ENCODE data around the gene DLG3. TPM values are rescaled to one million over a fixed set of nuclear protein-coding genes. Genes with fewer than 3 reads are reported as not detected.

The DLG3 gene
- total RNA-seq, 1 experiment from 2014 or later: 48.4 TPM

GRCh38 chrX:70405003-70405402 lies 39.6 kb upstream of the DLG3 start:
- intact Hi-C loops (cut with micrococcal nuclease): no loop called here
- peaks cover 4 to 10% of the 10 kb centered on the region in 2 experiments; a peak in 2 of 4 replicates for H3K36me3 ChIP-seq (ENCODE audit: control insufficient read depth in 1 of 2, insufficient read depth in 2 of 2, low read length in 2 of 2)

More at GRCh38 chrX:70405003-70405402, 39.6 kb upstream of the DLG3 start:
- Histone ChIP-seq H3K4me3 (replicated peaks in 1 of 2; ENCODE audit: low read depth in 1 of 2, low read length in 2 of 2) (no peak overlapping the region), H3K79me2 (ENCODE audit: insufficient read depth, low read length) (no peaks in the 10 kb centered on the region), H4K20me1 (ENCODE audit: insufficient read depth) (no peaks in the 10 kb centered on the region), H3K9me2 (ENCODE audit: insufficient read depth) (no peaks in the 10 kb centered on the region), H3K9ac (ENCODE audit: low read length) (no peak overlapping the region), H3K4me1 (ENCODE audit: control insufficient read depth in 1 of 2, insufficient read depth in 2 of 2, low read length in 2 of 2) (no peaks in the 10 kb centered on the region), H3K9me3 (ENCODE audit: control insufficient read depth in 1 of 2, insufficient read depth in 1 of 2, low read depth in 1 of 2, low read length in 2 of 2) (no peaks in the 10 kb centered on the region), H3K4me2 (ENCODE audit: low read length) (no peak overlapping the region), H3K27ac (ENCODE audit: low read depth, low read length) (no peak overlapping the region), H2AFZ (ENCODE audit: low read depth, low read length, poor library complexity, severe bottlenecking) (no peak overlapping the region), H3K27me3 (ENCODE audit: insufficient read depth, low read length) (no peaks in the 10 kb centered on the region)
- ATAC-seq (no peak), DNase-seq (ENCODE audit: low read depth, low spot score) (no peak)
- no TSS peak for BruUV-seq (replicated peaks)
- ChIA-PET POLR2A (no interaction called here), CTCF (no interaction called here), RAD21 (ENCODE audit: low non-redundant PET in 1 of 2, low total read pairs in 2 of 2, uncharacterized antibody in 2 of 2, unreplicated experiment in 2 of 2) (no interaction called here)
- TF ChIP-seq POLR2A (IDR thresholded peaks at IDR 0.05; ENCODE audit: borderline replicate concordance, extremely low read depth, insufficient read depth, insufficient read length) (no peak), RAD21 (IDR thresholded peaks at IDR 0.05; ENCODE audit: low read depth) (no peak), FOSL1 (IDR thresholded peaks at IDR 0.05; ENCODE audit: low read depth) (no peak), SP1 (IDR thresholded peaks at IDR 0.05; ENCODE audit: low read depth) (no peak), POLR2AphosphoS5 (IDR thresholded peaks at IDR 0.05; ENCODE audit: low read depth, low read length) (no peak), SRF (IDR thresholded peaks at IDR 0.05; ENCODE audit: low read depth) (no peak), REST (IDR thresholded peaks at IDR 0.05; ENCODE audit: low read depth) (no peak), MAX (IDR thresholded peaks at IDR 0.05) (no peak), YY1 (IDR thresholded peaks at IDR 0.05; ENCODE audit: extremely low read depth, insufficient replicate concordance, low read depth, low read length) (no peak), ZNF274 (IDR thresholded peaks at IDR 0.05; ENCODE audit: low read depth, low read length) (no peak), CBX3 (IDR thresholded peaks at IDR 0.05; ENCODE audit: low read depth) (no peak)
